UCSD-AML1 (cell line): ENCODE data around the gene ZSCAN31.
"Not testable (repeated sequence)": the region's sequence is repeated elsewhere in the genome, so short reads cannot be mapped to it uniquely, and the experiment has no call there.

Experiments
- DNase-seq: peaks from one replicate; lab custom pipeline; 2025; ENCODE audit not compliant: unreplicated experiment; lab: John Stamatoyannopoulos, UW

ZSCAN31 gene

DNA sequence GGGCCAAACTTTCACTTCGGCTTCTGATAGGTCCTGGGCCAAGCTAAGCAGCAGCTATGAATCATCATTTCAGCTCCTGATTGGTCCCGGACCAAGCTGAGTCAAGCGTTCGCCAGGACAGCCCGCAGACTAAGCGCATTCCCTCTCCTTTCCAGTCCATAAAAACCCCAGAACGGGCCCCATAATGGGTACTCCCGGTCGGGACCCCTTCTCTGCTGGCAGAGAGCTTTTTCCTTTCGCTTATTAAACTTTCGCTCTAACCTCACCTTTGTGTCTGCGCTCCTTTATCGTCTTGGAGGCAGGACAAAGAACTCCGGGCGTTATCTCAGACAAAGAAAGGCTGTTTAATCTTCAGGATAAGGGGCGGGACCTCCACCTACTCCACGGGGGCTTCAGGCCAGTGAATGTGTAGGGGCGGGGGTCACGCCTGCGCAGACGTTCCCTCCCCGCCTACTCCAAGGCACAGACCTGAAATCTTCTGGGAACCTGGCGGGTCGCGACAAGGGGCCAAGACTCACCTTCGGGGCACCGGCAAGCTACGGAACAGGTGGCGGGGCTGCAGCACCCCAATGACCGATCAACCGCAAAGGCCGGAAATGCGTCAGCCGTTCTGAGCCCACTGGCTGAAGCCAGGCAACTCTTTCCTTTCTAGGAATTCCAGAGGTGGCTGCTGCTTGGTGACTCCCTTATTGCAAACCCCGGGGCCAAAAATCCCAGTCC lies at the start of gene ZSCAN31:
Gene ZSCAN31 (minus strand): TSS at position 585 of the 720 bp plus-strand sequence. CDS start 6,465 bp downstream, outside the sequence.
- DNase-seq, result peak; percentile 90

DNA sequence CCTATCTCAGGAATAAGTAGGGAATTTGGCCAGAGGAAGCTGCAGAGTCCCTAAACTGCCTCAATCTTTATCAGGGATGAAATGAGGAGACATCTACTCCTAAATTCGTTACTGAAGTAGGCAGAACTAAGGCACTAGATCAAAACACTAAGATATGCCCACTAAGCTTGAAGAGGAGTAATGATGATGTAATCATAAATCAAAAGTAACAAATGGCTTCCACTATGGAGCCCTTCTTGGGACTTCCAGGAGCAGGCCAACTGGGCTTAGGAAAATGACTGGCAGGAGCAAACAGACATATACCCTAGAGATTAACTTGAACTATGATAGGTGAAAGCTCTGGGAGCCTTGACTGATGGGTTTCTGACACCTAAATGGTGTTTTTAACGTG lies 48.2 kb upstream of the ZSCAN31 start:
- DNase-seq, result no peak

DNA sequence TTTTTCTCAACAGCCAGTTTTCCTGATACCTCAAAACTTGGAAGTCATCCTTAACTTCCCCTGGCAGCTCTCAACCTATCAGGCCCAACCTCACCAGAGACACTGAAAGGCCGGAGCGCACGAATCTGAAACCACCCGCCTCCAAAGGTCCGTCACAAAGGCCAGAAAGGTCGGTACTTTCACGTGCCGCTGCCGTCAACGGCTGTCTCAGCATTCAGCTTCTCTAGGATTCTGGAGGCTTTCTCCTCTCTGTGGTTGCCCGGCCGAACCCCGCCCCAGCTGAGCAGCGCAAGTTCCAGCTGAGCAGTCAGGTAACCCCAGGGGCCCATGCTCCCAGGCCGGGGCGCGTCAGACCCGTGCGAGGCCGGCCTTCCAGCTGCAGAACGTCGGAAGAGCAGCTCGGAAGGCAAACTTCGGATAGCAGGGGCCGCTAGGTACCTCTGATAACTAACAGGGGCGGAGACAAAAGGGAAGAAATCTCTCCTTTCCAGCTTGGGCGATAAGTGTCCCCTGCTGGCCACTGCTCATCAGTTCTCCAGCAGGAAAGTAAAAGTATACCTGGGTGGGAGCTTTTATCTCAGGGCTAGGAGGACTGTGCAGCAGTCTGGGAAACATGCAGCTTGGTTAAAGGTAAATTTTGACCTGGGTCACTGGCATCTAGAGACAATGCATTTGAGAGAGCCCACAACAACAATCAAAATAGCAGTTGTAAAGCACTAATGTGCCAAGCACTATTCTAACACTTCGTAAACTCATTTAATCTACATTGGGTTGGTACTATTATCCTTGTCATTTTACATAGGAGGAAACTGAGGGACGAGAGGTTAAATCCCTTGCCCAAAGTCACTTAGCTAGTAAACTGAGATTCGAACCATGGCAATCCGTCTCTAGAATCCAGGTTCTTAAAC lies 47.5 kb upstream of the ZSCAN31 start:
- DNase-seq, result peak; percentile 72

DNA sequence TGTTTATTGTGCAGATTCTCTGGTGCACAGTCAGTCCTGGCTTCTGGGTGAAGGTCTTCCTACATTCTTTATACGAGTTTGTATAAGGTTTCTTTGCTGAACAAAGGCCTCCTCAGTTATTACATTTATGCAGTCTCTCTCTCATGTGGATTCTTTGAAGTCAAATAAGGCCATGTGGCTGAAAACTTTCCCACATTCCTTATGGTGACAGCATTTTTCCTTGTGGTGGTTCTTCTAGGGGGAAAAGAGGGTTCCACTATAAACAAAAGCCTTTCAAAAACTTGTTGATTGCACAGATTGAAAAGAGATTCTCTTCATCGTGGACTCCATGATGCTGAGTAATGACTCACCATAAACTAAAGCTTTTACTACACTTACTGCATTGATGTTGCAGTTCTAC lies 44.4 kb upstream of the ZSCAN31 start:
- no peak for DNase-seq

DNA sequence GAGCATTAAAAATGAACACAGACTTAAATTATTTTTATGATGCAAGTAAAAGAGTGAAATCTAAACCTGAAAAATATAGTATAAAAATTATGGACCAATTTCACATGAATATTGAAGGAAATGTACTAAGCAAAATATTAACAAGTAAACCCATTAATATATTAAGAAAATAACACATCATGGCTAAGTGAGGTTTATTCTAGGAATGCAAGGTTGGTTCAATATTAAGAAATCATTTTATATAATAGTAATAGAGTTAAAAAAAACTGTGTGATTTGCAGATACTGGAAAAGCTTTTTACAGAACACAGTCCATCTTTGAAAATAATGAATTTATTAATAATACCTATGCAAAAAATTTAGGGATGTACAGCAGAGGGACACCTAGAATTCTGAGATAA lies 42.7 kb upstream of the ZSCAN31 start:
- DNase-seq, result no peak

DNA sequence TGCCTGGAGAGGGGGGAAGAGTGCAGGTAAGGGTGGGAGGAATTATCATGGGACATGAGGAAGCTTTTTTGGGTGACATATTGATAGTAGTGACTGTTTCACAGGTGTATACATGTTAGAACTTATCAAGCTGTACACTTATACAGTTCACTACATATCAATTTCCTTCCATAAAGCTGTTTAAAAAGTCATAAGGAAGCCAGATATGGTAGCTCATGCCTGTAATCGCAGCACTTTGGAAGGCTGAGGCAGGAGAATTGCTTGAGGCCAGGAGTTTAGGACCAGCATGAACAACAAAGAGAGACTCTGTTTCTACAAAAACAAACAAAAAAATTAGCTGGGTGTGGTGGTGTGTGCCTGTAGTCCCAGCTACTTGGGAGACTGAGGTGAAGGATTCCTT lies 41.9 kb upstream of the ZSCAN31 start:
- no peak for DNase-seq

DNA sequence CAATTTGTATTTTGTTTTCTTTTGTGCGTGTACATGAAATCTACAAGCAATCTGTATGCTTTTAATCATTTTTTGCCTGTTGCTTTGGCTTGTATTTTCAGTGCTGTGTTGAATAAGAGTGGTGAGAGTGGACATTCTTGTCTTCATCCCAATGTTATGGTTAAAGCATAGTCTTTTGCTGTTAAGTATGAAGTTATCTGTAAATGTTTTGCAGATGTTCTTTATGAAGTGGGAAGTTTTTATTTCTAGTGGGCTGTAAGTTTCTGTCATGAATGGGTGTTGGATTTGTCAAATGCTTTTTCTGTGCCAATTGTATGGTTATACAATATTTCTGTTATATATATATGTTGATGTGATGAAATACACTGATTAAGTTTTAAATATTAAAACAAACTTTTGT lies 38.0 kb upstream of the ZSCAN31 start:
- no peak for DNase-seq

DNA sequence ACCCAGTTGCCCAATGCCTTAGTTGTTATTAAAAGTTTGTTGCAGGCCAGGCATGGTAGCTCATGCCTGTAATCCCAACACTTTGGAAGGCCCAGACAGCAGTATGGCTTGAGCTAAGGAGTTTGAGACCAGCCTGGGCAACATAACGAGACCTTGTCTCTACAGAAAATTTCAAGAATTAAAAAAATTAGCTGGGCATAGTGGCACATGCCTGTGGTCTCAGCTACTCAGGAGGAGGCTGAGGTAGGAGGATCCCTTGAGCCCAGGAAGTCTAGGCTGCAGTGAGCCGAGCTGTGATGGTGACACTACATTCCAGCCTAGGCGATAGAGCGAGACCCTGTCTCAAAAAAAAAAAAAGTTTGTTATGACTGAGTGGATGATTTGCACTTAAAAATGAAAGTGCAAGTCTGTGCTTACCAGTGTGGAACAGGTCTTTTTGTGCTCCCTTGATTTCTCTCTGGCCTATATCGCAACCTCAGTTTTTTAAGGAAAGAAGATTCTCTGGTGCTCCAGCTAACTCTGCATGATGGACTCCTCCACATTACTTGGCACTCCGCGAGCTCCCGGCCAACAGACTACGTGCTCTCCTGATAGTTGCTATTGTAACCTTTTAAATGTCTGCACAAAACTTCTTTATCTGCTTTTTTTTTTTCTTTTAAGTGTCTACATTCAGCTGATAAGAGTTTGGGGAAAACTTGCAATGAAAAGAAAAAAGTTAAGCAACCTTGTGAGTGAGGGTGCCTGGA lies 35.9 kb upstream of the ZSCAN31 start:
- DNase-seq, result no peak

DNA sequence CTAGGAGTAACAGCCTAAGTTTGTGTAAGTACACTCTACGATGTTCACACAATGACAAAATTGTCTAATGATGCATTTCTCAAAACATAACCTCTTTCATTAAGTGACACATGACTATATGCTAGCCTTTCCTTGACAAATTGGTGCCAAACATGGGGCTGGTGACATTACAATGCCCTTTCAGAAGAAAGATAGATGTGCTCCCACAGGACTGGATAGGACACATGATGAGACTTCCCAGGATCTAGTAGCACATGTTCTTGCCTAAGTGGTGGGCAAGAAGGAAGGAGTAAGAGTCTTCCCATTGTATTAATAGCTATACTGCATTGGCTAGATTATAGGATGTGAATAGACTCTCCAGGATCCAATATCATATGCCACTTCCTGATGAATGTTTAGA lies 35.3 kb upstream of the ZSCAN31 start:
- no peak for DNase-seq

DNA sequence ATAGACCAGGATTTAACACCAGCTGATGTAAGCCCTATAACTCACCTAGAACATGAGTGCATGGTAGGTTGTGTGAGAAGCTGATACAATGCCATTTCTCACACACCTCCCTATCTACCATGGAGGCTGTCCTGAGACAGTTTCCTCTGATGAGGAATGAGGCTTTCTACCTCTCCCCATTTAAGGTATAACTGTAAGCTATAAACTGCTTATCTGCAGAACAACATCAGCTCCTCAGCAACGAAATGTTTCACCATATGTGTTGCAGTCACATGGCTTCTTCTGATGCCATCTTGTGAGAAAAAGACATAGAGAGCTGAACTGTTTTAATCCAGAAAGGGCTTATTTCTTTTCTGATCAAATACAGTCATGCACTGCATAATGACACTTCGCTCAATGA lies 34.5 kb upstream of the ZSCAN31 start:
- no peak for DNase-seq

DNA sequence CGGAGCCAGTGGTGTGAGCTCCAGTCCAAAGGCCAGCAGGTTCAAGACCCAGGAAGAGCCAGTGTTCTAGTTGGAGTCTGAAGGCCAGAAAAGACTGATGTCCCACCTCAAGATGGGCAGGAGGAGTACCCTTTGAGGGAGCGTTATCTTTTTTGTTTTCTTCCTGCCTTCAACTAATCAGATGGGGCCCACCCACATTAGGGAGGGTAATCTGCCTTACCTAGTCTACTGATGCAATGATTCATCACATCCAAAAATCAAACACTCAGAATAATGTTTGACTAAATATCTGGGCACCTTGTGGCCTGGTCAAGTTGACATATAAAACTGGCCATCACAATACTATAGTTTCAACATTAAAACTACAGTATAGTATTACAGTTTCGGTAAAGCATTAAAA lies 33.5 kb upstream of the ZSCAN31 start:
- DNase-seq, result no peak

DNA sequence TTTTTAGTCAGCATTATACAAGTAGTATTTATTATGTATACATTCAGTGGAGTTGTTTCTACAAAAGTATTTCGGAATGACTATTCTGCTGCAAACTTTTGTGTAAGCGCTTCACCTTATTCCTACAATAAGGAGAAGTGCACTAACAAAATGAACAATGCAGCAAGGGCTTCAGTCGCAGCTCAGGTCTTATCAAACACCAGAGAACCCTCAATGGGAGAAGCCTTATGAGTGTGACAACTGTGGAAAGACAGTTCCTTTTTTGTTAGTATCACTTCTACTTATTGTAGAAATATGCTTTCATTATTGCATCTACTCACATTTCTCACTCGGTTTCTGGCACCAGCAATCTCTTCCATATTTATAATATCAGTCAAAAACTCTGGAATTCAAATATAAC lies 32.6 kb upstream of the ZSCAN31 start:
- DNase-seq, result no peak

DNA sequence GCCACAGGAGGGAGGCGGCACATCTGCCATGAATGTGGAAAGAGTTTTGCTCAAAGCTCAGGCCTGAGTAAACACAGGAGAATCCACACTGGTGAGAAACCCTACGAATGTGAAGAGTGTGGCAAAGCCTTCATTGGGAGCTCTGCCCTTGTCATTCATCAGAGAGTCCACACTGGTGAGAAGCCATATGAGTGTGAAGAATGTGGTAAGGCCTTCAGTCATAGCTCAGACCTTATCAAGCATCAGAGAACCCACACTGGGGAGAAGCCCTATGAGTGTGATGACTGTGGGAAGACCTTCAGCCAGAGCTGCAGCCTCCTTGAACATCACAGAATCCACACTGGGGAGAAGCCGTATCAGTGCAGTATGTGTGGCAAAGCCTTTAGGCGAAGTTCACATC lies 29.6 kb upstream of the ZSCAN31 start:
- not testable (repeated sequence) for DNase-seq

DNA sequence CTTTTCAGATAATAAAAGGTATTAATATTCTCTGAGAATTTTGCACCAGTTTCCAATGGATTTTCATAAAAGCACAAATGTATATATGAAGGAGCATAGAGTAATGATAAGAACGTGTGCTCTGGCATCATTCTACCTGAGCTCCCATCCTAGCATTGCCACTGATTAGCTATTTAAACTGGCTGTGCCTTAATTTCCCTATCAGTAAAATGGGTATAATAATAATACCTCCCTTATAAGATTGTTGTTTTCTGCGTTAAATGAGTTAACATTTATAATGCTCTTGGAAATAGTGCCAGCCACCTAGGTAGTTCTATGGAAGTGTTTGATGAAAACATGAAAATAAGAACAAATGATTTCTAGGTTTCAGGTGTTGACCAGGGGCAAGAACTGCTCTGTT lies 25.0 kb upstream of the ZSCAN31 start:
- no peak for DNase-seq

DNA sequence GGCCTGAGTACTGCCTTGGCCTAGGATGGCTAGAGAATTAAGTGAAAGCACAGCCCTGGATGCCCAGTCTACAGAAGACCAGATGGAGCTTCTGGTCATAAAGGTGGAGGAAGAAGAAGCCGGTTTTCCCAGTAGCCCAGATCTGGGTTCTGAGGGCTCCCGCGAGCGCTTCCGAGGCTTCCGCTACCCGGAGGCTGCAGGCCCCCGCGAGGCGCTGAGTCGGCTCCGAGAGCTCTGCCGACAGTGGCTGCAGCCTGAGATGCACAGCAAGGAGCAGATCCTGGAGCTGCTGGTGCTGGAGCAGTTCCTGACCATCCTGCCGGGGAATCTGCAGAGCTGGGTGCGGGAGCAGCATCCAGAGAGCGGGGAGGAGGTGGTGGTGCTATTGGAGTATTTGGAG lies 23.6 kb upstream of the ZSCAN31 start:
- DNase-seq, result not testable (repeated sequence)

DNA sequence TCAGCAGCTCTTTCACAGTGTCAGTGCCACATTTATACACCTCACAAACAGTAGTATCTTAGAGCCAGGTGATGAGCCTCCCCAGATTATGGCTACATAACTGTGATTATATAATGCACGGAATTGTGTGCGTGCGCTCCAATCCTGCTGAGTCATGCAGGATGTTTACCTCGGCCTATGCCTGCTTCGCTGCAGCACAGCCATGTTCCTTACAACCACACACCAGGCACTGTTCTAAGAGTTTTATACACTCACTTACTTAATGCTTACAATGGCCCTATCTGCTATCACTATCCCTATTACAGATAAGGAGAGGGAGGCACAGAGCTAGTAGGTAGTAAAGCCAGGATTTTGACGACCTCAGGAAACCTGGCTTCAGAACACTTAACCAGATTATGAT lies 21.1 kb upstream of the ZSCAN31 start:
- DNase-seq, result peak; percentile 17

DNA sequence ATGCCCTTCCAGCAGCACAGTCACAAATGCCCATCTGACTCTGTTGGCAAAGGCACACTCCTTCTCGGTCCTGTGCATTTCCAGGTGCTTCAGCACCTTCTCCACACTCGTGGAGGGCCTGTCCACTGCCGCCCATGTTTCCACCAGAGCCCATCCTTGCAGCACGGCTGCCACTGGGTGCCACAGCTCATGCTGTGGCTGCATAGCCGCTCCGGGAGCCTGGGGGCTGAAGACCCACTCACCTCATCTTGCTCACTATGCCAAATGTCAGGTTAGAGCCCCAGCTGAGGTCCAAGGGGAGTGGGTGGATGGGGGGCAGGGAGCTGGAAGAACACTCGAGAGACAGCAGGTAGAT lies 20.7 kb upstream of the ZSCAN31 start:
- DNase-seq, result no peak

DNA sequence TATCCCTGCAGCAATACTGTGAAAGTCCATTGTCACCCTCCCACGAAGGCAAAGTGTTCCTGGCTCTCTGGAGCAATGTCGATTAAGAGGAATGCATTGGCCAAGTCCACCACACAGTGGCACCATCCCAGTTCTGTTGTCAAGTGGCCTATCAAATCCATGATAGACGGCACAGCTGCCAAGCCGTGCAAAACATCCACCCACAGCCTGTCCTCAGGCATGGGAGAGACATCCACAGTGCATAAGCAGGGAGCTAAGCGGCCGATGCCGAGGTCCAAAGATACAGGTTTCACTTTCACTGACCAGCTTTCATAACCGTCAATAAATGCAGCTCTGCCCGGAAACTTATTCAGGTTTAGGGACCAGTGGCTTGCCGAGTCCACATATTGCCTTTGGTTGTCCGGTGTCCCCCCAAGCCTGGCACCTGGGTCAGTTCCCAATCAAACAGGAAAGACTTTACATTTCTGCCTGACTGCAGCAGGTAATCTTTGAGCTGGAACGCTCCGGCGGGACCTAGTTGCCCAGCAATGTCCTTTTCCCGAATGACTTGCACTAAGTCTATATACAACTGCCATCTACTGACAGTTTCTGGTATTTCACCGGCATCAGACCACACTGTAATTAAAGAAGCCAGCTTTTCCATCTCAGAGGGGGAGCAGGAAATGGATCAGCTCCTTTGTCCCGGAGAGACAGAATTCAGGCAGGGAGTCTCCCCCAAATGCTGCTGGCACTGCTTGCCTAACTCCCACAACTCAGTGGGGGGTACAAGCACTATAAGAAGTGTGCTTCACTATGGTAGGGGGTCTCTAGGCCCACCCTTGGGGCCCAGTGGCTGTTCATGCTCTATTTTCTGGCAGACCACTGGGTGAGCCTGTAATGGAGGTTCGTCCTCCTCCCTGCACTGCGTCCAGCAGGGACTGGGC lies 20.1 kb upstream of the ZSCAN31 start:
- peak; percentile 77 for DNase-seq

DNA sequence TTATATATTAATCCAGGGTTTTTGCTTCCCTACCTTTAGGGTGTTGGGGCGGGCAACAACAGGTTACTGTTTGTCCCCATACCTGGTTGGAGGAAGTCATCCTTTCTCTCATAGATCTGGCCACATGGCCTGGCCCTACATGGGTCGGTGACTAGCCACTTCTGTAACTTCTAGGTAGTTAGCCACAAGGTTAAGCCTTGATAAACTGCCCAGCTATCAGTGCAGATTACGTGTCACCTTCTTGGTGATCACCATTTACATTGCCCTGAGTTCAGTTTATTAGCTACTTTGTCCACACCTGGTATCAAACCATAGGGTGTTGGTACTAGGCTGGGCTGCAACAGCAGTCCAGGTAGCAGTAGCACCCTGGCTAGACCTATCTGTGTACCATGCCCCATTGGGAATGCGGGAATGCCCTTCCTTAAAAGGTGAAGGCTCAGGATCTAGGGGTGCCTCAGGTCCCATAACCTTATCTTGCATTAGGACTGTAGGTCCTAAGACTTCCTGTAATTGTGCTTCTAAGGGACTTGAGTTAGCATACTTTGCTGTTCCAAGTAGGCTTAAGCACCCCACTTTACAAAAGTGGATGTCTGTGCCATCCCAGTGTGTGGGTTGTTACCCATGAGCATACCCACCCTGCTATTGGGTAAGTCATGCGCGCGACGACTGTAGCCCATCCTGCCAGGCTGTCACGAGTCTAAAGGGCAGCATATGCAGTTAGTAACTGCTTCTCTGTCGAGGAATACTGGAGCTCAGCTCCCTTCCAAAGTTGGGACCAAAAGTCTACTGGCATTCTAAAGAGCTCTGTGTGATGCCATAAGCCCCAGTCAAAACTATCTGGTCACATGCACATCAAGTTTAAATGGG lies 19.0 kb upstream of the ZSCAN31 start:
- peak; percentile 30 for DNase-seq
